Measurements from ENCODE around the gene DGCR8. TPM values are rescaled to one million over a fixed set of nuclear protein-coding genes. Genes with fewer than 3 reads are reported as not detected.

The DGCR8 gene
- total and polyA plus RNA-seq, 10 donors: 7.8 to 62.7 (median 31.4) TPM

- Histone ChIP-seq H3K9me3 (no peaks in the 10 kb centered on the region), H3K4me1 (peaks cover 0 to 9% (median 2%) of the 10 kb centered on the region in 6 donors), H3K27me3 (replicated peaks in 1 of 7) (no peaks in the 10 kb centered on the region), H3K4me3 (no peak overlapping the region), H3K27ac (no peak overlapping the region), H3K36me3 (peaks cover 0 to 40% (median 14%) of the 10 kb centered on the region in 6 donors)
- 58 to 85% (median 63%) methylated on average over 4 to 14 of the region's 14 CpGs for WGBS, 5 donors
- intact Hi-C loops (cut with DNase I; ENCODE audit: low total_unique reads): no loop called here
- DNase-seq: no peak
- TF ChIP-seq CTCF (IDR thresholded peaks at IDR 0.05 in 8 of 11, conservative IDR thresholded peaks at IDR 0.05 in 3 of 11) (no peak), POLR2AphosphoS5 (IDR thresholded peaks at IDR 0.05) (no peak), POLR2A (IDR thresholded peaks at IDR 0.05) (no peak)
Measured at GRCh38 chr22:20147237-20147988, 67.4 kb downstream of the DGCR8 start.

GRCh38 chr22:20148414-20148813 is 68.4 kb downstream of the DGCR8 start:
- Histone ChIP-seq H3K9me3 (no peaks in the 10 kb centered on the region), H3K36me3 (peaks cover 0 to 30% (median 6%) of the 10 kb centered on the region in 6 donors), H3K4me3 (no peak overlapping the region), H3K27me3 (replicated peaks in 1 of 7) (no peaks in the 10 kb centered on the region), H3K27ac (no peak overlapping the region), H3K4me1 (peaks cover 0 to 13% (median 4%) of the 10 kb centered on the region in 6 donors)
- intact Hi-C loops (cut with DNase I; ENCODE audit: low total_unique reads): no loop called here
- WGBS, 5 donors: 80 to 98% (median 85%) methylated on average over 2 to 18 of the region's 18 CpGs
- TF ChIP-seq POLR2A (IDR thresholded peaks at IDR 0.05) (no peak), CTCF (IDR thresholded peaks at IDR 0.05 in 8 of 11, conservative IDR thresholded peaks at IDR 0.05 in 3 of 11) (no peak), POLR2AphosphoS5 (IDR thresholded peaks at IDR 0.05) (no peak)
- no peak for DNase-seq

GRCh38 chr22:20149257-20150250 is 69.5 kb downstream of the DGCR8 start:
- peaks cover 0 to 18% (median 0%) of the 10 kb centered on the region in 6 donors for H3K36me3 ChIP-seq
- no peak for TF ChIP-seq POLR2AphosphoS5 (IDR thresholded peaks at IDR 0.05)
- no peak for TF ChIP-seq CTCF (IDR thresholded peaks at IDR 0.05 in 8 of 11, conservative IDR thresholded peaks at IDR 0.05 in 3 of 11)
- TF ChIP-seq POLR2A (IDR thresholded peaks at IDR 0.05): no peak
- WGBS, 5 donors: 63 to 79% (median 68%) methylated on average over 24 to 32 of the region's 32 CpGs
- DNase-seq: no peak
- no peaks in the 10 kb centered on the region for H3K9me3 ChIP-seq
- H3K27ac ChIP-seq: no peak overlapping the region
- no peak overlapping the region for H3K4me3 ChIP-seq
- H3K4me1 ChIP-seq: peaks cover 0 to 21% (median 6%) of the 10 kb centered on the region in 6 donors
- intact Hi-C loops (cut with DNase I; ENCODE audit: low total_unique reads): no loop called here
- peaks cover 0 to 4% (median 0%) of the 10 kb centered on the region in 7 donors for H3K27me3 ChIP-seq (replicated peaks in 1 of 7)

Data from spleen (tissue), 11 donors.